WTC11 (cell line): ENCODE measurements around the gene AIP.

Experiments used
- ESRRA ChIP-seq: sonication (generic); formaldehyde crosslinking; IDR thresholded peaks from 2 replicates; pipeline ENCODE4 v1.8.1; 2022; ENCODE audit warnings: mild to moderate bottlenecking, missing genetic modification reagents, borderline replicate concordance
- NFE2L1 ChIP-seq: sonication (generic); formaldehyde crosslinking; IDR thresholded peaks from 2 replicates; pipeline ENCODE4 v1.8.1; 2023; ENCODE audit warnings: missing genetic modification reagents
- ZNF138 ChIP-seq: sonication (generic); formaldehyde crosslinking; conservative IDR thresholded peaks from 2 replicates; pipeline ENCODE4 v1.8.1; 2022; ENCODE audit warnings: mild to moderate bottlenecking, moderate library complexity, missing genetic modification reagents
- ZNF263 ChIP-seq: sonication (generic); formaldehyde crosslinking; IDR thresholded peaks from 2 replicates; pipeline ENCODE4 v1.8.1; 2022; ENCODE audit warnings: low read depth, mild to moderate bottlenecking, moderate library complexity, missing genetic modification reagents
- TF ChIP-seq, protein P1 (sequence below): sonication (generic); formaldehyde crosslinking; conservative IDR thresholded peaks from 2 replicates; pipeline ENCODE4 v1.8.1; 2023; ENCODE audit warnings: mild to moderate bottlenecking, low read depth, missing genetic modification reagents, moderate library complexity
- TF ChIP-seq, protein P2 (sequence below): sonication (generic); formaldehyde crosslinking; conservative IDR thresholded peaks from 2 replicates; pipeline ENCODE4 v1.8.1; 2022; ENCODE audit warnings: mild to moderate bottlenecking, missing genetic modification reagents
- TF ChIP-seq, protein P3 (sequence below): sonication (generic); formaldehyde crosslinking; IDR thresholded peaks from 2 replicates; pipeline ENCODE4 v1.8.1; 2023; ENCODE audit warnings: mild to moderate bottlenecking, missing genetic modification reagents, borderline replicate concordance
- TF ChIP-seq, protein P4 (sequence below): fragments of 200-600 bp; IDR thresholded peaks from 2 replicates; pipeline ENCODE4 v1.8.0; 2022; ENCODE audit warnings: antibody characterized with exemption
- TF ChIP-seq, protein P5 (sequence below): sonication (generic); formaldehyde crosslinking; IDR thresholded peaks from 2 replicates; pipeline ENCODE4 v1.8.1; 2023; ENCODE audit warnings: mild to moderate bottlenecking, missing genetic modification reagents, moderate library complexity

DNA sequence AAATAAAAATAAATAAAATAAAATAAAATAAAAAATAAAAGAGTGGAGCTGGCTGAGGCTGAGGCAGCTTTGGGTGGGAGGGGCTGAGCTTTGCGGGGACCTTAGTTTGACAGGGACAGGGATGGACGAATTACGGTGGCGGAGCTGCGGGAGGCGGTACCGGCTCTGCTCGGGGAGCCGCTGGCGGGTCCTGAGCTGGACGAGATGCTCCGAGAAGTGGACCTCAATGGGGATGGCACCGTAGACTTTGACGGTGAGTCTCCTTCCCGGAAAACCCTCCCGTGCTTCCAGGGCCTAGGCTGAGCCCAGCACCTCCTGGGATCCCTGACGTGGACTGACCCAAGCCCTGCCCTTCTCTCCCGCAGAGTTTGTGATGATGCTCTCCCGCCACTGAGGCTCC, 24.6 kb upstream of the AIP start:
- TF ChIP-seq ZNF138 (CRISPR knock-in tag) (no peak), ZNF263 (CRISPR knock-in tag) (no peak), NFE2L1 (CRISPR knock-in tag) (no peak), ESRRA (CRISPR knock-in tag) (no peak)
- TF ChIP-seq, protein P1, sequence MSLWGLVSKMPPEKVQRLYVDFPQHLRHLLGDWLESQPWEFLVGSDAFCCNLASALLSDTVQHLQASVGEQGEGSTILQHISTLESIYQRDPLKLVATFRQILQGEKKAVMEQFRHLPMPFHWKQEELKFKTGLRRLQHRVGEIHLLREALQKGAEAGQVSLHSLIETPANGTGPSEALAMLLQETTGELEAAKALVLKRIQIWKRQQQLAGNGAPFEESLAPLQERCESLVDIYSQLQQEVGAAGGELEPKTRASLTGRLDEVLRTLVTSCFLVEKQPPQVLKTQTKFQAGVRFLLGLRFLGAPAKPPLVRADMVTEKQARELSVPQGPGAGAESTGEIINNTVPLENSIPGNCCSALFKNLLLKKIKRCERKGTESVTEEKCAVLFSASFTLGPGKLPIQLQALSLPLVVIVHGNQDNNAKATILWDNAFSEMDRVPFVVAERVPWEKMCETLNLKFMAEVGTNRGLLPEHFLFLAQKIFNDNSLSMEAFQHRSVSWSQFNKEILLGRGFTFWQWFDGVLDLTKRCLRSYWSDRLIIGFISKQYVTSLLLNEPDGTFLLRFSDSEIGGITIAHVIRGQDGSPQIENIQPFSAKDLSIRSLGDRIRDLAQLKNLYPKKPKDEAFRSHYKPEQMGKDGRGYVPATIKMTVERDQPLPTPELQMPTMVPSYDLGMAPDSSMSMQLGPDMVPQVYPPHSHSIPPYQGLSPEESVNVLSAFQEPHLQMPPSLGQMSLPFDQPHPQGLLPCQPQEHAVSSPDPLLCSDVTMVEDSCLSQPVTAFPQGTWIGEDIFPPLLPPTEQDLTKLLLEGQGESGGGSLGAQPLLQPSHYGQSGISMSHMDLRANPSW (CRISPR knock-in tag), result no peak
- TF ChIP-seq, protein P2, sequence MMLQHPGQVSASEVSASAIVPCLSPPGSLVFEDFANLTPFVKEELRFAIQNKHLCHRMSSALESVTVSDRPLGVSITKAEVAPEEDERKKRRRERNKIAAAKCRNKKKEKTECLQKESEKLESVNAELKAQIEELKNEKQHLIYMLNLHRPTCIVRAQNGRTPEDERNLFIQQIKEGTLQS (CRISPR knock-in tag), result no peak
- TF ChIP-seq, protein P3, sequence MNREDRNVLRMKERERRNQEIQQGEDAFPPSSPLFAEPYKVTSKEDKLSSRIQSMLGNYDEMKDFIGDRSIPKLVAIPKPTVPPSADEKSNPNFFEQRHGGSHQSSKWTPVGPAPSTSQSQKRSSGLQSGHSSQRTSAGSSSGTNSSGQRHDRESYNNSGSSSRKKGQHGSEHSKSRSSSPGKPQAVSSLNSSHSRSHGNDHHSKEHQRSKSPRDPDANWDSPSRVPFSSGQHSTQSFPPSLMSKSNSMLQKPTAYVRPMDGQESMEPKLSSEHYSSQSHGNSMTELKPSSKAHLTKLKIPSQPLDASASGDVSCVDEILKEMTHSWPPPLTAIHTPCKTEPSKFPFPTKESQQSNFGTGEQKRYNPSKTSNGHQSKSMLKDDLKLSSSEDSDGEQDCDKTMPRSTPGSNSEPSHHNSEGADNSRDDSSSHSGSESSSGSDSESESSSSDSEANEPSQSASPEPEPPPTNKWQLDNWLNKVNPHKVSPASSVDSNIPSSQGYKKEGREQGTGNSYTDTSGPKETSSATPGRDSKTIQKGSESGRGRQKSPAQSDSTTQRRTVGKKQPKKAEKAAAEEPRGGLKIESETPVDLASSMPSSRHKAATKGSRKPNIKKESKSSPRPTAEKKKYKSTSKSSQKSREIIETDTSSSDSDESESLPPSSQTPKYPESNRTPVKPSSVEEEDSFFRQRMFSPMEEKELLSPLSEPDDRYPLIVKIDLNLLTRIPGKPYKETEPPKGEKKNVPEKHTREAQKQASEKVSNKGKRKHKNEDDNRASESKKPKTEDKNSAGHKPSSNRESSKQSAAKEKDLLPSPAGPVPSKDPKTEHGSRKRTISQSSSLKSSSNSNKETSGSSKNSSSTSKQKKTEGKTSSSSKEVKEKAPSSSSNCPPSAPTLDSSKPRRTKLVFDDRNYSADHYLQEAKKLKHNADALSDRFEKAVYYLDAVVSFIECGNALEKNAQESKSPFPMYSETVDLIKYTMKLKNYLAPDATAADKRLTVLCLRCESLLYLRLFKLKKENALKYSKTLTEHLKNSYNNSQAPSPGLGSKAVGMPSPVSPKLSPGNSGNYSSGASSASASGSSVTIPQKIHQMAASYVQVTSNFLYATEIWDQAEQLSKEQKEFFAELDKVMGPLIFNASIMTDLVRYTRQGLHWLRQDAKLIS, result no peak
- TF ChIP-seq, protein P4, sequence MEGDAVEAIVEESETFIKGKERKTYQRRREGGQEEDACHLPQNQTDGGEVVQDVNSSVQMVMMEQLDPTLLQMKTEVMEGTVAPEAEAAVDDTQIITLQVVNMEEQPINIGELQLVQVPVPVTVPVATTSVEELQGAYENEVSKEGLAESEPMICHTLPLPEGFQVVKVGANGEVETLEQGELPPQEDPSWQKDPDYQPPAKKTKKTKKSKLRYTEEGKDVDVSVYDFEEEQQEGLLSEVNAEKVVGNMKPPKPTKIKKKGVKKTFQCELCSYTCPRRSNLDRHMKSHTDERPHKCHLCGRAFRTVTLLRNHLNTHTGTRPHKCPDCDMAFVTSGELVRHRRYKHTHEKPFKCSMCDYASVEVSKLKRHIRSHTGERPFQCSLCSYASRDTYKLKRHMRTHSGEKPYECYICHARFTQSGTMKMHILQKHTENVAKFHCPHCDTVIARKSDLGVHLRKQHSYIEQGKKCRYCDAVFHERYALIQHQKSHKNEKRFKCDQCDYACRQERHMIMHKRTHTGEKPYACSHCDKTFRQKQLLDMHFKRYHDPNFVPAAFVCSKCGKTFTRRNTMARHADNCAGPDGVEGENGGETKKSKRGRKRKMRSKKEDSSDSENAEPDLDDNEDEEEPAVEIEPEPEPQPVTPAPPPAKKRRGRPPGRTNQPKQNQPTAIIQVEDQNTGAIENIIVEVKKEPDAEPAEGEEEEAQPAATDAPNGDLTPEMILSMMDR, result no peak
- TF ChIP-seq, protein P5, sequence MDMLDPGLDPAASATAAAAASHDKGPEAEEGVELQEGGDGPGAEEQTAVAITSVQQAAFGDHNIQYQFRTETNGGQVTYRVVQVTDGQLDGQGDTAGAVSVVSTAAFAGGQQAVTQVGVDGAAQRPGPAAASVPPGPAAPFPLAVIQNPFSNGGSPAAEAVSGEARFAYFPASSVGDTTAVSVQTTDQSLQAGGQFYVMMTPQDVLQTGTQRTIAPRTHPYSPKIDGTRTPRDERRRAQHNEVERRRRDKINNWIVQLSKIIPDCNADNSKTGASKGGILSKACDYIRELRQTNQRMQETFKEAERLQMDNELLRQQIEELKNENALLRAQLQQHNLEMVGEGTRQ (CRISPR knock-in tag), result no peak
